ENCODE results near the gene SDR42E1.
"Not testable (repeated sequence)": the region's sequence is repeated elsewhere in the genome, so short reads cannot be mapped to it uniquely, and the experiment has no call there.

SDR42E1 gene

GRCh38 chr16:82016263-82016662 lies 5.0 kb upstream of the SDR42E1 start:
- Histone ChIP-seq H3K9me3 (ENCODE audit: insufficient read depth, low read length) (peaks cover 13% of the 10 kb centered on the region; the same call in 1 of the 2 replicates), H3K4me3 (ENCODE audit: insufficient read length, low read depth) (no peak overlapping the region), H3K36me3 (ENCODE audit: insufficient read depth, insufficient read length, low read length) (no peaks in the 10 kb centered on the region), H3K4me1 (ENCODE audit: insufficient read depth, insufficient read length) (no peaks in the 10 kb centered on the region), H3K27me3 (ENCODE audit: insufficient read depth, insufficient read length) (no peaks in the 10 kb centered on the region), H3K9ac (ENCODE audit: insufficient read length, low read depth) (no peak overlapping the region)
- no peak for TF ChIP-seq ZNF274 (IDR thresholded peaks at IDR 0.05; ENCODE audit: low read depth, low read length)
- no peak for TF ChIP-seq SUZ12 (IDR thresholded peaks at IDR 0.05; ENCODE audit: extremely low read depth, insufficient read depth, insufficient read length)
- no peak for TF ChIP-seq YY1 (IDR thresholded peaks at IDR 0.05; ENCODE audit: insufficient read depth, insufficient read length)
- DNase-seq (ENCODE audit: low read depth, low spot score): peak; percentile 32

- no peak for DNase-seq (ENCODE audit: low read depth, low spot score)
- H3K27me3 ChIP-seq (ENCODE audit: insufficient read depth, insufficient read length): no peaks in the 10 kb centered on the region
- H3K4me1 ChIP-seq (ENCODE audit: insufficient read depth, insufficient read length): no peaks in the 10 kb centered on the region
- no peaks in the 10 kb centered on the region for H3K36me3 ChIP-seq (ENCODE audit: insufficient read depth, insufficient read length, low read length)
- no peak overlapping the region for H3K4me3 ChIP-seq (ENCODE audit: insufficient read length, low read depth)
- TF ChIP-seq SUZ12 (IDR thresholded peaks at IDR 0.05; ENCODE audit: extremely low read depth, insufficient read depth, insufficient read length): no peak
- no peak for TF ChIP-seq ZNF274 (IDR thresholded peaks at IDR 0.05; ENCODE audit: low read depth, low read length)
- no peak for TF ChIP-seq YY1 (IDR thresholded peaks at IDR 0.05; ENCODE audit: insufficient read depth, insufficient read length)
- H3K9ac ChIP-seq (ENCODE audit: insufficient read length, low read depth): no peak overlapping the region
- peaks cover 37% of the 10 kb centered on the region for H3K9me3 ChIP-seq (ENCODE audit: insufficient read depth, low read length)
These were observed 1.9 kb upstream of the SDR42E1 start for GRCh38 chr16:82013139-82013538.

- Histone ChIP-seq H3K9me3 (ENCODE audit: insufficient read depth, low read length) (peaks cover 48% of the 10 kb centered on the region), H3K36me3 (ENCODE audit: insufficient read depth, insufficient read length, low read length) (no peaks in the 10 kb centered on the region), H3K9ac (ENCODE audit: insufficient read length, low read depth) (no peak overlapping the region), H3K4me3 (ENCODE audit: insufficient read length, low read depth) (no peak overlapping the region), H3K4me1 (ENCODE audit: insufficient read depth, insufficient read length) (no peaks in the 10 kb centered on the region), H3K27me3 (ENCODE audit: insufficient read depth, insufficient read length) (no peaks in the 10 kb centered on the region)
- no peak for TF ChIP-seq SUZ12 (IDR thresholded peaks at IDR 0.05; ENCODE audit: extremely low read depth, insufficient read depth, insufficient read length)
- TF ChIP-seq ZNF274 (IDR thresholded peaks at IDR 0.05; ENCODE audit: low read depth, low read length): no peak
- TF ChIP-seq YY1 (IDR thresholded peaks at IDR 0.05; ENCODE audit: insufficient read depth, insufficient read length): no peak
- no peak for DNase-seq (ENCODE audit: low read depth, low spot score)
These were observed 621 bp downstream of the SDR42E1 start for GRCh38 chr16:82010649-82011048.

- not testable (repeated sequence) for H3K9ac ChIP-seq (ENCODE audit: insufficient read length, low read depth); H3K36me3 ChIP-seq (ENCODE audit: insufficient read depth, insufficient read length, low read length); H3K4me1 ChIP-seq (ENCODE audit: insufficient read depth, insufficient read length); H3K27me3 ChIP-seq (ENCODE audit: insufficient read depth, insufficient read length); H3K4me3 ChIP-seq (ENCODE audit: insufficient read length, low read depth); DNase-seq (ENCODE audit: low read depth, low spot score)
- H3K9me3 ChIP-seq (ENCODE audit: insufficient read depth, low read length): peaks cover 39% of the 10 kb centered on the region
These were observed 1.5 kb downstream of the SDR42E1 start for GRCh38 chr16:82009789-82010188.

GRCh38 chr16:82008957-82009592 lies 2.2 kb downstream of the SDR42E1 start:
- no peaks in the 10 kb centered on the region for H3K27me3 ChIP-seq (ENCODE audit: insufficient read depth, insufficient read length)
- no peak overlapping the region for H3K9ac ChIP-seq (ENCODE audit: insufficient read length, low read depth)
- TF ChIP-seq ZNF274 (IDR thresholded peaks at IDR 0.05; ENCODE audit: low read depth, low read length) (no peak), SUZ12 (IDR thresholded peaks at IDR 0.05; ENCODE audit: extremely low read depth, insufficient read depth, insufficient read length) (no peak), YY1 (IDR thresholded peaks at IDR 0.05; ENCODE audit: insufficient read depth, insufficient read length) (no peak)
- no peak overlapping the region for H3K4me3 ChIP-seq (ENCODE audit: insufficient read length, low read depth)
- H3K4me1 ChIP-seq (ENCODE audit: insufficient read depth, insufficient read length): no peaks in the 10 kb centered on the region
- peaks cover 35% of the 10 kb centered on the region for H3K9me3 ChIP-seq (ENCODE audit: insufficient read depth, low read length)
- no peak for DNase-seq (ENCODE audit: low read depth, low spot score)
- H3K36me3 ChIP-seq (ENCODE audit: insufficient read depth, insufficient read length, low read length): no peaks in the 10 kb centered on the region

GRCh38 chr16:82007189-82007588 lies 4.1 kb downstream of the SDR42E1 start:
- TF ChIP-seq SUZ12 (IDR thresholded peaks at IDR 0.05; ENCODE audit: extremely low read depth, insufficient read depth, insufficient read length) (no peak), YY1 (IDR thresholded peaks at IDR 0.05; ENCODE audit: insufficient read depth, insufficient read length) (no peak), ZNF274 (IDR thresholded peaks at IDR 0.05; ENCODE audit: low read depth, low read length) (no peak)
- no peaks in the 10 kb centered on the region for H3K36me3 ChIP-seq (ENCODE audit: insufficient read depth, insufficient read length, low read length)
- no peak overlapping the region for H3K4me3 ChIP-seq (ENCODE audit: insufficient read length, low read depth)
- H3K9ac ChIP-seq (ENCODE audit: insufficient read length, low read depth): no peak overlapping the region
- no peak for DNase-seq (ENCODE audit: low read depth, low spot score)
- H3K27me3 ChIP-seq (ENCODE audit: insufficient read depth, insufficient read length): no peaks in the 10 kb centered on the region
- peaks cover 35% of the 10 kb centered on the region for H3K9me3 ChIP-seq (ENCODE audit: insufficient read depth, low read length)
- no peaks in the 10 kb centered on the region for H3K4me1 ChIP-seq (ENCODE audit: insufficient read depth, insufficient read length)

GRCh38 chr16:82006036-82006435 lies 5.2 kb downstream of the SDR42E1 start:
- H3K4me1 ChIP-seq (ENCODE audit: insufficient read depth, insufficient read length): no peaks in the 10 kb centered on the region

More at GRCh38 chr16:82006036-82006435, 5.2 kb downstream of the SDR42E1 start:
- Histone ChIP-seq H3K9ac (ENCODE audit: insufficient read length, low read depth) (no peak overlapping the region), H3K36me3 (ENCODE audit: insufficient read depth, insufficient read length, low read length) (no peaks in the 10 kb centered on the region), H3K4me3 (ENCODE audit: insufficient read length, low read depth) (no peak overlapping the region), H3K9me3 (ENCODE audit: insufficient read depth, low read length) (peaks cover 35% of the 10 kb centered on the region), H3K27me3 (ENCODE audit: insufficient read depth, insufficient read length) (no peaks in the 10 kb centered on the region)
- DNase-seq (ENCODE audit: low read depth, low spot score): no peak
- TF ChIP-seq SUZ12 (IDR thresholded peaks at IDR 0.05; ENCODE audit: extremely low read depth, insufficient read depth, insufficient read length): no peak
- TF ChIP-seq YY1 (IDR thresholded peaks at IDR 0.05; ENCODE audit: insufficient read depth, insufficient read length): no peak
- no peak for TF ChIP-seq ZNF274 (IDR thresholded peaks at IDR 0.05; ENCODE audit: low read depth, low read length)

All from NT2/D1 (cell line).